ENCODE measurements around the gene BTBD10. TPM values are rescaled to one million over a fixed set of nuclear protein-coding genes. Genes with fewer than 3 reads are reported as not detected.
A peak's percentile ranks its signal among the peaks of the same experiment; 100 is the strongest.

The BTBD10 gene
- total RNA-seq, 2 experiments from 2014 or later = 13.3 to 14.8 TPM

- intact Hi-C loops (cut with DNase I, micrococcal nuclease) = no loop called here
- peaks cover 66% of the 10 kb centered on the region for H3K36me3 Mint-ChIP-seq (ENCODE audit: low read depth)
Observed at GRCh38 chr11:13391217-13391616, 71.8 kb downstream of the BTBD10 start.

GRCh38 chr11:13388741-13389140 lies 74.3 kb downstream of the BTBD10 start:
- ATAC-seq (ENCODE audit: poor library complexity) (no peak), DNase-seq (no peak)
- H3K4me3 Mint-ChIP-seq = no peak overlapping the region
- no peaks in the 10 kb centered on the region for H3K27me3 Mint-ChIP-seq
- peaks cover 56% of the 10 kb centered on the region for H3K36me3 ChIP-seq (ENCODE audit: insufficient read depth, low read length)
- ChIA-PET POLR2A (interaction anchor here (1.2 kb wide), 1 partner anchor 13 kb away, joined by 3 read pairs; no protein-coding TSS in a partner anchor), CTCF (interaction anchor here (1.1 kb wide), 1 partner anchor 54 kb away, joined by 3 read pairs; no protein-coding TSS in a partner anchor)
- H3K27ac ChIP-seq (ENCODE audit: low read depth in 1 of 2, low read length in 2 of 2) = no peak overlapping the region
- H3K9me3 Mint-ChIP-seq = no peaks in the 10 kb centered on the region
- H3K27me3 ChIP-seq (ENCODE audit: control insufficient read depth in 1 of 2, insufficient read depth in 2 of 2, low read length in 2 of 2) = no peaks in the 10 kb centered on the region
- no peaks in the 10 kb centered on the region for H3K4me1 Mint-ChIP-seq (ENCODE audit: low read depth)
- H3K9me3 ChIP-seq (ENCODE audit: control insufficient read depth in 1 of 2, insufficient read depth in 1 of 2, low read length in 2 of 2) = no peaks in the 10 kb centered on the region
- H3K4me3 ChIP-seq (ENCODE audit: low read length) = no peak overlapping the region
- H3K27ac Mint-ChIP-seq = no peak overlapping the region
- peaks cover 87% of the 10 kb centered on the region for H3K36me3 Mint-ChIP-seq (ENCODE audit: low read depth)
- no peak for TF ChIP-seq CTCF (IDR thresholded peaks at IDR 0.05)
- intact Hi-C loops (cut with DNase I, micrococcal nuclease) = no loop called here
- no peaks in the 10 kb centered on the region for H3K4me1 ChIP-seq (ENCODE audit: insufficient read depth, low read length)

More at GRCh38 chr11:13391217-13391616, 71.8 kb downstream of the BTBD10 start:
- Mint-ChIP-seq H3K27me3 (no peaks in the 10 kb centered on the region), H3K9me3 (no peaks in the 10 kb centered on the region), H3K4me1 (ENCODE audit: low read depth) (no peaks in the 10 kb centered on the region), H3K4me3 (no peak overlapping the region), H3K27ac (peak overlapping the region; percentile 2)
- ChIA-PET POLR2A (no interaction called here), CTCF (no interaction called here)
- Histone ChIP-seq H3K27ac (ENCODE audit: low read depth in 1 of 2, low read length in 2 of 2) (no peak overlapping the region), H3K36me3 (ENCODE audit: insufficient read depth, low read length) (peaks cover 43% of the 10 kb centered on the region), H3K4me1 (ENCODE audit: insufficient read depth, low read length) (no peaks in the 10 kb centered on the region), H3K4me3 (ENCODE audit: low read length) (no peak overlapping the region), H3K9me3 (ENCODE audit: control insufficient read depth in 1 of 2, insufficient read depth in 1 of 2, low read length in 2 of 2) (no peaks in the 10 kb centered on the region), H3K27me3 (ENCODE audit: control insufficient read depth in 1 of 2, insufficient read depth in 2 of 2, low read length in 2 of 2) (no peaks in the 10 kb centered on the region)
- DNase-seq = no peak
- TF ChIP-seq CTCF (IDR thresholded peaks at IDR 0.05) = no peak
- ATAC-seq (ENCODE audit: poor library complexity) = no peak

GRCh38 chr11:13386567-13386966 lies 76.5 kb downstream of the BTBD10 start:
- intact Hi-C loops (cut with DNase I, micrococcal nuclease) = no loop called here
- H3K36me3 Mint-ChIP-seq (ENCODE audit: low read depth) = peaks cover 93% of the 10 kb centered on the region
- no peaks in the 10 kb centered on the region for H3K9me3 Mint-ChIP-seq

More at GRCh38 chr11:13386567-13386966, 76.5 kb downstream of the BTBD10 start:
- TF ChIP-seq CTCF (IDR thresholded peaks at IDR 0.05) = no peak
- Histone ChIP-seq H3K4me1 (ENCODE audit: insufficient read depth, low read length) (no peaks in the 10 kb centered on the region), H3K27me3 (ENCODE audit: control insufficient read depth in 1 of 2, insufficient read depth in 2 of 2, low read length in 2 of 2) (no peaks in the 10 kb centered on the region), H3K9me3 (ENCODE audit: control insufficient read depth in 1 of 2, insufficient read depth in 1 of 2, low read length in 2 of 2) (no peaks in the 10 kb centered on the region), H3K27ac (ENCODE audit: low read depth in 1 of 2, low read length in 2 of 2) (no peak overlapping the region), H3K36me3 (ENCODE audit: insufficient read depth, low read length) (peaks cover 78% of the 10 kb centered on the region), H3K4me3 (ENCODE audit: low read length) (no peak overlapping the region)
- no peaks in the 10 kb centered on the region for H3K4me1 Mint-ChIP-seq (ENCODE audit: low read depth)
- no peak overlapping the region for H3K4me3 Mint-ChIP-seq
- ATAC-seq (ENCODE audit: poor library complexity) (no peak), DNase-seq (no peak)
- POLR2A ChIA-PET = no interaction called here
- peak overlapping the region; percentile 19 for H3K27ac Mint-ChIP-seq
- CTCF ChIA-PET = interaction anchor here (1.1 kb wide), 1 partner anchor 76 kb away, joined by 3 read pairs; the partner anchor contains the start of gene BTBD10
- H3K27me3 Mint-ChIP-seq = no peaks in the 10 kb centered on the region

Measured in CD4-positive, alpha-beta T cell (primary cell).